ENCODE measurements around the gene STARD13.

- TF ChIP-seq CTCF (IDR thresholded peaks at IDR 0.05) (no peak), POLR2A (IDR thresholded peaks at IDR 0.05) (no peak)
These were observed 135.4 kb downstream of the STARD13 start for GRCh38 chr13:33150126-33150525.
